ENCODE results near the gene HIPK2.

DNA sequence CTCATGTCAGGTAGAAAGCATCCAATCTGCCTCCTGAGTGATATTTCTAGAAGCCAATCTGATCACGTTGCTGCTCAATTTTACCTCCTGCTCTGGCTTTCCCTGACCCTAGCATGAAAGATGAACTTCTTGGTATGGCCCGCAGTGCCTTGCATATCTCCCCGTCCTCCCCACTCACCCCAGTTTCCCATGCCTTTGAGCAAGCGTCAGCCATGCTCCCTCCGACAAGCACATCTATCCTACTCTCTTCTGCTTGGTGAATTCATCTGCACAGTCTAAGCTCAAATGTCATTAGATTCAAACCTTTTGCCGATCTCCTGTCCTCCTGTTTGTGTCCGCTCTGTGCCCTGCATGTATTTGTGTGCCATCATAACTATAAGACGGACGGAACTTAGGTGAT is 45.1 kb upstream of the HIPK2 start:
- TF ChIP-seq, protein P1, sequence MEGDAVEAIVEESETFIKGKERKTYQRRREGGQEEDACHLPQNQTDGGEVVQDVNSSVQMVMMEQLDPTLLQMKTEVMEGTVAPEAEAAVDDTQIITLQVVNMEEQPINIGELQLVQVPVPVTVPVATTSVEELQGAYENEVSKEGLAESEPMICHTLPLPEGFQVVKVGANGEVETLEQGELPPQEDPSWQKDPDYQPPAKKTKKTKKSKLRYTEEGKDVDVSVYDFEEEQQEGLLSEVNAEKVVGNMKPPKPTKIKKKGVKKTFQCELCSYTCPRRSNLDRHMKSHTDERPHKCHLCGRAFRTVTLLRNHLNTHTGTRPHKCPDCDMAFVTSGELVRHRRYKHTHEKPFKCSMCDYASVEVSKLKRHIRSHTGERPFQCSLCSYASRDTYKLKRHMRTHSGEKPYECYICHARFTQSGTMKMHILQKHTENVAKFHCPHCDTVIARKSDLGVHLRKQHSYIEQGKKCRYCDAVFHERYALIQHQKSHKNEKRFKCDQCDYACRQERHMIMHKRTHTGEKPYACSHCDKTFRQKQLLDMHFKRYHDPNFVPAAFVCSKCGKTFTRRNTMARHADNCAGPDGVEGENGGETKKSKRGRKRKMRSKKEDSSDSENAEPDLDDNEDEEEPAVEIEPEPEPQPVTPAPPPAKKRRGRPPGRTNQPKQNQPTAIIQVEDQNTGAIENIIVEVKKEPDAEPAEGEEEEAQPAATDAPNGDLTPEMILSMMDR (conservative IDR thresholded peaks at IDR 0.05; ENCODE audit: low read length) = no peak
- TF ChIP-seq EZH2phosphoT487 (IDR thresholded peaks at IDR 0.05; ENCODE audit: borderline replicate concordance, low read depth, low read length) = no peak
